ENCODE results near the gene CNTN1. TPM values are rescaled to one million over a fixed set of nuclear protein-coding genes. Genes with fewer than 3 reads are reported as not detected.

The CNTN1 gene
- total RNA-seq, 2 donors from 2014 or later, result not detected

- H3K4me1 Mint-ChIP-seq (ENCODE audit: low read depth in 2 of 2), result no peaks in the 10 kb centered on the region
- no peak for ATAC-seq
- no peaks in the 10 kb centered on the region for H3K27me3 Mint-ChIP-seq
- DNase-seq (ENCODE audit: low spot score), result no peak
- H3K36me3 Mint-ChIP-seq, result peaks cover 4% of the 10 kb centered on the region
- no peak overlapping the region for H3K4me3 Mint-ChIP-seq
- H3K27ac Mint-ChIP-seq, result no peak overlapping the region
- H3K9me3 Mint-ChIP-seq, result peaks cover 5% of the 10 kb centered on the region
Measured at GRCh38 chr12:40953076-40953475, 260.8 kb downstream of the CNTN1 start.

DNA sequence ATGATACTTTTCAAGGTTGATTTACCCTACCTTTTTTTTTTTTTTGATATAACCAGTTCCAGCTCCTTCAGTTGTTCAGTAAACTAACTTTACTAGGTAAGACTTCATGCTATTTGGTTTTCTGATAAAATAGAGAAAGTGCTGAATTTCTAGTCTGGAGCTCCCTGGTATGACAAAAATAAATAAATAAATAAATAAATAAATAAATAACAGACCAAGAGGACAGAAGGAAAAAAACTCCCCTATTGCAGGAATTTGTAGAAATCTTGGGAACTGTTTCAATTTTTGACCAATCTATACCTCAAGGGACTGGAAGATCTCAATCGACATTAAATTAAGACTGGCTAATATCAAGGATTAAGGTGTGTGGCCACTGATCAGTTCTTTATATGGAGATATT lies 265.2 kb downstream of the CNTN1 start:
- DNase-seq (ENCODE audit: low spot score), result no peak
- no peak overlapping the region for H3K4me3 Mint-ChIP-seq
- peaks cover 5% of the 10 kb centered on the region for H3K9me3 Mint-ChIP-seq
- no peak overlapping the region for H3K27ac Mint-ChIP-seq
- H3K27me3 Mint-ChIP-seq, result no peaks in the 10 kb centered on the region
- no peak for ATAC-seq
- H3K36me3 Mint-ChIP-seq, result peaks cover 4% of the 10 kb centered on the region
- no peaks in the 10 kb centered on the region for H3K4me1 Mint-ChIP-seq (ENCODE audit: low read depth in 2 of 2)

DNA sequence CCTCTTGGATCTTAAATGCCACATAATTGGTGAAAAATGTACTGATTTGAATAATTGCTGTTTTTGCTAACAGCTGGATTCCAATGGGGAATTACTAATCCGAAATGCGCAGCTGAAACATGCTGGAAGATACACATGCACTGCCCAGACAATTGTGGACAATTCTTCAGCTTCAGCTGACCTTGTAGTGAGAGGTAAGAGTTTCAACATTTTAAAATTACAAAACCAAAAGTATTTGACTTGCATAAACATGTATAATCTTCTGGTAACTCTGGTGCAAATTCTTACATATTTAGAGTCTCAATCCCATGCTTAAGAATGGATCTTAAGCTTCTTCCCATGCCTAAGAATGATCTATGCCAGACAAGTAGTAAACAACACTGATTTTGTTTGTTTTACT lies 266.8 kb downstream of the CNTN1 start:
- Mint-ChIP-seq H3K4me3 (no peak overlapping the region), H3K4me1 (ENCODE audit: low read depth in 2 of 2) (no peaks in the 10 kb centered on the region), H3K36me3 (peaks cover 4% of the 10 kb centered on the region), H3K27me3 (no peaks in the 10 kb centered on the region), H3K27ac (no peak overlapping the region), H3K9me3 (peaks cover 5% of the 10 kb centered on the region)
- ATAC-seq (no peak), DNase-seq (ENCODE audit: low spot score) (no peak)

- no peak overlapping the region for H3K27ac Mint-ChIP-seq
- H3K4me1 Mint-ChIP-seq (ENCODE audit: low read depth in 2 of 2), result no peaks in the 10 kb centered on the region
- no peak overlapping the region for H3K4me3 Mint-ChIP-seq
- ATAC-seq (no peak), DNase-seq (ENCODE audit: low spot score) (no peak)
- H3K9me3 Mint-ChIP-seq, result no peaks in the 10 kb centered on the region
- H3K36me3 Mint-ChIP-seq, result no peaks in the 10 kb centered on the region
- no peaks in the 10 kb centered on the region for H3K27me3 Mint-ChIP-seq
Measured at GRCh38 chr12:40963751-40964150, 271.5 kb downstream of the CNTN1 start.

DNA sequence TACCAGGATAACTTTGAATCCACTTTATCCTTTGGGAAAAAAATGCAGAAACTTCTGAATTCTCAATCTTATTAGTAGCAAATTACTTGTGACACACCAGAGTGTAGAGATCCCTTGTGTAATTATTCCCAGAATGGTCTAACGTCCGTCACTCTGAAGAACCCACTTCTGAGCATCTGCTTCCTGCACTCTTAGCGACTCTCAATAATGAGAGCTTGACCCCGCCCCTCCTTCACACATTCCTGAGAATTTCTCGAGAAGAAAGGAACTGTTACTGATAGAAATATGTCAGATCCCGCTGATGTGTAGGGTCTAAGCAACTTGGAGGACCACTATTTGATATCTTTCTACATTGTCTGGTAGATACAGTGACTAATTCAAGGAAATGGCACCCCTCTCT lies 277.6 kb downstream of the CNTN1 start:
- Mint-ChIP-seq H3K9me3 (no peaks in the 10 kb centered on the region), H3K4me1 (ENCODE audit: low read depth in 2 of 2) (no peaks in the 10 kb centered on the region), H3K27ac (no peak overlapping the region), H3K4me3 (no peak overlapping the region), H3K36me3 (no peaks in the 10 kb centered on the region), H3K27me3 (no peaks in the 10 kb centered on the region)
- ATAC-seq, result no peak
- no peak for DNase-seq (ENCODE audit: low spot score)

- no peaks in the 10 kb centered on the region for H3K36me3 Mint-ChIP-seq
- no peaks in the 10 kb centered on the region for H3K27me3 Mint-ChIP-seq
- no peak for ATAC-seq
- no peak overlapping the region for H3K27ac Mint-ChIP-seq
- no peaks in the 10 kb centered on the region for H3K4me1 Mint-ChIP-seq (ENCODE audit: low read depth in 2 of 2)
- no peak for DNase-seq (ENCODE audit: low spot score)
- peaks cover under 1% of the 10 kb centered on the region for H3K9me3 Mint-ChIP-seq
- H3K4me3 Mint-ChIP-seq, result no peak overlapping the region
Measured at GRCh38 chr12:40970320-40970907, 278.2 kb downstream of the CNTN1 start.

GRCh38 chr12:40971911-40972310 lies 279.7 kb downstream of the CNTN1 start:
- Mint-ChIP-seq H3K36me3 (no peaks in the 10 kb centered on the region), H3K27ac (no peak overlapping the region), H3K27me3 (no peaks in the 10 kb centered on the region), H3K9me3 (peaks cover 4% of the 10 kb centered on the region), H3K4me1 (ENCODE audit: low read depth in 2 of 2) (no peaks in the 10 kb centered on the region), H3K4me3 (no peak overlapping the region)
- ATAC-seq (no peak), DNase-seq (ENCODE audit: low spot score) (no peak)

GRCh38 chr12:40976546-40976945 lies 284.3 kb downstream of the CNTN1 start:
- H3K4me3 Mint-ChIP-seq, result no peak overlapping the region
- no peak for DNase-seq (ENCODE audit: low spot score)
- no peak for ATAC-seq
- H3K36me3 Mint-ChIP-seq, result no peaks in the 10 kb centered on the region
- peaks cover 4% of the 10 kb centered on the region for H3K9me3 Mint-ChIP-seq
- no peaks in the 10 kb centered on the region for H3K4me1 Mint-ChIP-seq (ENCODE audit: low read depth in 2 of 2)
- no peak overlapping the region for H3K27ac Mint-ChIP-seq
- no peaks in the 10 kb centered on the region for H3K27me3 Mint-ChIP-seq

- Mint-ChIP-seq H3K27me3 (no peaks in the 10 kb centered on the region), H3K9me3 (peaks cover 4% of the 10 kb centered on the region), H3K4me1 (ENCODE audit: low read depth in 2 of 2) (no peaks in the 10 kb centered on the region), H3K27ac (no peak overlapping the region), H3K36me3 (peaks cover 1% of the 10 kb centered on the region), H3K4me3 (no peak overlapping the region)
- DNase-seq (ENCODE audit: low spot score) (no peak), ATAC-seq (no peak)
Measured at GRCh38 chr12:40980427-40980961, 288.3 kb downstream of the CNTN1 start.

DNA sequence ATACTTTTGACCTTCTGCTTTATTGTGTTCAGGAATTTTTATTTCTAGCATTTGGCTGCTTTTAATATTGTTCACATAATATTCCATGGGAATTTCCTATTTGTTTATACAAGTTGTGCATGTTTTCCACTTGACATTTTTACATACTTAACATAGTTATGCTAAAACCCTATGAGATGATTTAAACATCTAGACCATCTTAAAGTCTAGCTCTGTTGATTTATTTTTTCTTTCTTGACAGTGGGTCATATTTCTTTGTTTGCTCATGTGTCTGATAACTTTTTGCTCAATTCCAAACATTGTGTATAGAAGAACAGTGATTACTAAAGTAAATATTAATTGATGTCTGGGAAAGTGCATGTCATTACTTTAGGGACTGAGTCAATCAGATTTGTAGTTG lies 293.8 kb downstream of the CNTN1 start:
- H3K4me1 Mint-ChIP-seq (ENCODE audit: low read depth in 2 of 2), result no peaks in the 10 kb centered on the region
- H3K36me3 Mint-ChIP-seq, result peaks cover 6% of the 10 kb centered on the region
- no peaks in the 10 kb centered on the region for H3K27me3 Mint-ChIP-seq
- no peak for DNase-seq (ENCODE audit: low spot score)
- H3K9me3 Mint-ChIP-seq, result peaks cover 12% of the 10 kb centered on the region
- no peak overlapping the region for H3K4me3 Mint-ChIP-seq
- H3K27ac Mint-ChIP-seq, result no peak overlapping the region
- no peak for ATAC-seq

DNA sequence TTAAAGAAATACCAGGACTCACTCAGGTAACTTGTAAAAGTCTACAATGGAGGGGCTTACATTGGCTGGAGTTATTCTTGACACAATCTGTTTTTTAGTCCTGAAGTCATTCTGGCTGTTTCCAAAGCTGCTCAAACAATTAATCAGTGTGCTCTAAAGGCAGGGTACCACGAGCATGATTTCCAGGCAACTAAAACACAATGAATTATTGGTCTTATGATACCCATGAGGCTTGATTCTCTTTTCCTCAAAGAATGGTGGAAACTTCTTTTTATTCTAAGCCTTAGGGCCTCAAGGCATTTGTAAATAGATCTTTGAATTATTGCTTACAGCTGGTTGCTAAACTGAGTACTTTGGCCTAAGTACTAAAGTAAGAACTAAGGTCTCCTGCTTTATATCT lies 296.1 kb downstream of the CNTN1 start:
- H3K4me1 Mint-ChIP-seq (ENCODE audit: low read depth in 2 of 2), result no peaks in the 10 kb centered on the region
- H3K27ac Mint-ChIP-seq, result no peak overlapping the region
- no peaks in the 10 kb centered on the region for H3K27me3 Mint-ChIP-seq
- H3K4me3 Mint-ChIP-seq, result no peak overlapping the region
- ATAC-seq (no peak), DNase-seq (ENCODE audit: low spot score) (no peak)
- H3K9me3 Mint-ChIP-seq, result peaks cover 15% of the 10 kb centered on the region
- peaks cover 6% of the 10 kb centered on the region for H3K36me3 Mint-ChIP-seq

GRCh38 chr12:40988824-40989223 lies 296.6 kb downstream of the CNTN1 start:
- H3K36me3 Mint-ChIP-seq, result peaks cover 6% of the 10 kb centered on the region
- H3K27me3 Mint-ChIP-seq, result no peaks in the 10 kb centered on the region
- H3K27ac Mint-ChIP-seq, result no peak overlapping the region
- no peaks in the 10 kb centered on the region for H3K4me1 Mint-ChIP-seq (ENCODE audit: low read depth in 2 of 2)
- H3K9me3 Mint-ChIP-seq, result peaks cover 15% of the 10 kb centered on the region
- no peak for DNase-seq (ENCODE audit: low spot score)
- H3K4me3 Mint-ChIP-seq, result no peak overlapping the region
- ATAC-seq, result no peak

DNA sequence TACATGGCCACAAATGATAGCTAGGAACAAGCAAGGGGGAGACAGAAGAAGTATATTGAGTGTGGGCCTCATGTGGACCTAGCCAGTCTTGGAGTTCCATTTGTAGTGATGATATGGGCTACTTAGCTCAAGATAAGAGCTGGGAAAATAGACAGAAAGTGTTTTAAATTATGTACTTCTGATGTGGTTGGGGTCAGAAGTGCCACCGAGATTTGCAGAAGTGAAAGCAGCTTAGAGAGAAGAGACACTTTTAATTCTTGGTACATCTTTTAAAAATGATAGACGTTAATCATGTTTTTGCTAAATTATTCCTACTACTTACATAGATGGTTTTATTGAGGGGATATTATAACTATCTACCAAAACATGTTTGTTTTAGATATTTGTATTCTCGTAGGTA lies 297.5 kb downstream of the CNTN1 start:
- H3K36me3 Mint-ChIP-seq, result peaks cover 6% of the 10 kb centered on the region
- no peak overlapping the region for H3K4me3 Mint-ChIP-seq
- no peak for ATAC-seq
- H3K9me3 Mint-ChIP-seq, result peaks cover 15% of the 10 kb centered on the region
- H3K4me1 Mint-ChIP-seq (ENCODE audit: low read depth in 2 of 2), result no peaks in the 10 kb centered on the region
- DNase-seq (ENCODE audit: low spot score), result no peak
- no peaks in the 10 kb centered on the region for H3K27me3 Mint-ChIP-seq
- H3K27ac Mint-ChIP-seq, result no peak overlapping the region

DNA sequence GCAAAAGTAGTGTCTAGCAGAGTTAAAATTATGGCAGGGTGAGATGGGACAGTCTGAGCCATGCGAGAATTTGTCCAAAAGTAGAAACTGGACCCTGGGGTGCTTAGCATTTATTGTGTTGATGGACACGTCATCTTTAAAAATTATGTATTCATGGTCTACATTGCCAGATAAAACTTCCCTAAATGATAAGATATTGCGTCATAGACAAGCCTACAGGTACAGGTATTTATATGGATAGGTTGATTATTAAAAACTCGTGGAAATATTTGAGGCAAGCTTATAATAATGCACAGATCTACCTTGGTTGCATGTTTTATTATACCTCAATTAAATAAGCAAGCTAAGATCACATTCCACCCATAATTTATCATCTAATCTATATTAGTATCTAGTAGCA lies 299.9 kb downstream of the CNTN1 start:
- DNase-seq (ENCODE audit: low spot score) (no peak), ATAC-seq (no peak)
- Mint-ChIP-seq H3K36me3 (no peaks in the 10 kb centered on the region), H3K27me3 (no peaks in the 10 kb centered on the region), H3K27ac (no peak overlapping the region), H3K9me3 (peaks cover 10% of the 10 kb centered on the region), H3K4me3 (no peak overlapping the region), H3K4me1 (ENCODE audit: low read depth in 2 of 2) (no peaks in the 10 kb centered on the region)

- Mint-ChIP-seq H3K27ac (no peak overlapping the region), H3K27me3 (no peaks in the 10 kb centered on the region)
Measured at GRCh38 chr12:40992674-40993073, 300.4 kb downstream of the CNTN1 start.

More at GRCh38 chr12:40992674-40993073, 300.4 kb downstream of the CNTN1 start:
- Mint-ChIP-seq H3K4me3 (no peak overlapping the region), H3K4me1 (ENCODE audit: low read depth in 2 of 2) (no peaks in the 10 kb centered on the region), H3K36me3 (no peaks in the 10 kb centered on the region), H3K9me3 (peaks cover 8% of the 10 kb centered on the region)
- DNase-seq (ENCODE audit: low spot score) (no peak), ATAC-seq (no peak)

Measured in natural killer cell treated with Interleukin-12 subunit alpha and Interleukin-12 subunit beta and Interleukin-15 and Interleukin-18, amount 100 ng/mL, for 72 hours (primary cell).